ENCODE data around the gene RNF20.

The RNF20 gene

GRCh38 chr9:101533334-101534204, at the start of gene RNF20:
RNF20 (plus strand) TSS chr9:101533853; CDS start chr9:101535424, 1,571 bp downstream.
- Histone ChIP-seq H3K36me3 (ENCODE audit: control insufficient read depth, insufficient read depth, low read length) (no peaks in the 10 kb centered on the region), H2AFZ (peak within 1 kb of the TSS; percentile 71), H3K9me3 (ENCODE audit: control insufficient read depth, low read length) (no peaks in the 10 kb centered on the region), H3K27ac (peak within 1 kb of the TSS; percentile 89), H3K9ac (no peak within 1 kb of the TSS), H3K27me3 (ENCODE audit: control insufficient read depth, insufficient read depth, low read length) (no peaks in the 10 kb centered on the region), H3K4me3 (ENCODE audit: low read depth, low read length) (peak within 1 kb of the TSS; percentile 95), H3K4me2 (ENCODE audit: low read length) (peak within 1 kb of the TSS; percentile 62), H3K79me2 (peaks cover 9% of the 10 kb centered on the region), H3K4me1 (peaks cover 3% of the 10 kb centered on the region)
- TF ChIP-seq CTCF (IDR thresholded peaks at IDR 0.05), result no peak

DNA sequence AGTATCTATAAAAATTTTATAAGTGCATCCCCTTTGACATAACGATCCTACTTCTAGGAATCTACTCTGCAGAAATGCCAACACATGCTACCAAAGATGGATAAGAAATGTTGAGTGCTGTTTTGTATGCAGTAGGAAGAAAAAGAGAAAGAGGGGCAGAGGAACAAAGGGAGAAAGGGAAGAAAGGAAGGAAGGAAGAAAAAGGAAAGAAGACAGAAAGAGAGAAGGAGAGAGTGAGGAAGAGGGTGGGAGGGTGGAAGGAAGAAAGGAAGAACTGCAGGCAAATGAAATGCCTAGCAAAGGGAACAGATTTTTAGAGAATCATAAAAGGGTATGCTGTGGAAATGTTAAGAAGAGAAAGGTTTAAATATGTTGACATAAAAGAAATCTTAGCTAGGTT, 49.6 kb upstream of the RNF20 start:
- Histone ChIP-seq H3K4me1 (peaks cover 3% of the 10 kb centered on the region), H3K36me3 (ENCODE audit: control insufficient read depth, insufficient read depth, low read length) (no peaks in the 10 kb centered on the region), H3K9ac (no peak overlapping the region), H3K4me3 (ENCODE audit: low read depth, low read length) (no peak overlapping the region), H3K9me3 (ENCODE audit: control insufficient read depth, low read length) (no peaks in the 10 kb centered on the region), H3K4me2 (ENCODE audit: low read length) (no peak overlapping the region), H3K27me3 (ENCODE audit: control insufficient read depth, insufficient read depth, low read length) (no peaks in the 10 kb centered on the region), H3K79me2 (no peaks in the 10 kb centered on the region), H2AFZ (no peak overlapping the region), H3K27ac (no peak overlapping the region)
- TF ChIP-seq CTCF (IDR thresholded peaks at IDR 0.05), result no peak

DNA sequence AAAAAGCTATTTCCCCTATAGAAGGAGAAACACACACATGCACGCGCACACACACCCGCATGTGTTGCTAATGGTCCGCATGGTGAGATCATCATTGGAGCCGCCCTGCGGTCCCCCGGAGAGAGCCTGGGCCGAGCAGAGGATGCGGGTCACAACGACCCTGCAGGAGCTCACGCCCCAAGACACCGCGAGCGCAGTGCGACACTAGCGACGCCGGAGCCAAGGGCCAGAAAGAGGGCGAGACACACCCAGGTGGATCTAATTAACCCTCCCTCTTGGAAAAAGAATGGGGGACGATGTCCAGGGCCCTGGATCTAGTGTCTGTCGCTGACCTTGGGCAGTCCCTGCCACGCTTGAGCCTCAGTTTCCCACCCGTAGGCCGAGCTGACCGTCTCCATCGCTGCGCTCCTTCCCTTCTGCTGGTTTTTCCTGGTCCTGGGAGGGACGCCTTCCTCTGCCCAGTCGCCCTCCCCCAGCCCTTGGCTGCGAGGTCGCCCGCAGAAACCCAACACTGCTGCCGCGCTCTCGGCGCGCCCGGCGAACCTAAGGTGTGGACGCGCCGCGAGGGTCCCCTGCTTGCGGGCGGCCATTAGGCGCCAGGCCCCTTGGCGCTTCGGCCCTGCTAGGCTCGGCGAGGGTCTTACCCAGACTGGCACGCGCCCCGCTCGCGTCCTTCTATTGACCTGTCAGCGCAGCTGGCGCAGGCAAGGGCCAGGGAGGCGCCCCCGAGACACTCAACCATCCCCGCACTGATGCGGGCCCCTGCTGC, 47.5 kb upstream of the RNF20 start:
- peak overlapping the region; percentile 91 for H2AFZ ChIP-seq
- H3K4me2 ChIP-seq (ENCODE audit: low read length), result peak overlapping the region; percentile 94
- no peak for TF ChIP-seq CTCF (IDR thresholded peaks at IDR 0.05)
- H3K4me3 ChIP-seq (ENCODE audit: low read depth, low read length), result peak overlapping the region; percentile 67
- no peaks in the 10 kb centered on the region for H3K27me3 ChIP-seq (ENCODE audit: control insufficient read depth, insufficient read depth, low read length)
- peak overlapping the region; percentile 94 for H3K9ac ChIP-seq
- no peaks in the 10 kb centered on the region for H3K36me3 ChIP-seq (ENCODE audit: control insufficient read depth, insufficient read depth, low read length)
- H3K27ac ChIP-seq, result peak overlapping the region; percentile 94
- no peaks in the 10 kb centered on the region for H3K9me3 ChIP-seq (ENCODE audit: control insufficient read depth, low read length)
- H3K4me1 ChIP-seq, result peaks cover 3% of the 10 kb centered on the region
- H3K79me2 ChIP-seq, result no peaks in the 10 kb centered on the region

DNA sequence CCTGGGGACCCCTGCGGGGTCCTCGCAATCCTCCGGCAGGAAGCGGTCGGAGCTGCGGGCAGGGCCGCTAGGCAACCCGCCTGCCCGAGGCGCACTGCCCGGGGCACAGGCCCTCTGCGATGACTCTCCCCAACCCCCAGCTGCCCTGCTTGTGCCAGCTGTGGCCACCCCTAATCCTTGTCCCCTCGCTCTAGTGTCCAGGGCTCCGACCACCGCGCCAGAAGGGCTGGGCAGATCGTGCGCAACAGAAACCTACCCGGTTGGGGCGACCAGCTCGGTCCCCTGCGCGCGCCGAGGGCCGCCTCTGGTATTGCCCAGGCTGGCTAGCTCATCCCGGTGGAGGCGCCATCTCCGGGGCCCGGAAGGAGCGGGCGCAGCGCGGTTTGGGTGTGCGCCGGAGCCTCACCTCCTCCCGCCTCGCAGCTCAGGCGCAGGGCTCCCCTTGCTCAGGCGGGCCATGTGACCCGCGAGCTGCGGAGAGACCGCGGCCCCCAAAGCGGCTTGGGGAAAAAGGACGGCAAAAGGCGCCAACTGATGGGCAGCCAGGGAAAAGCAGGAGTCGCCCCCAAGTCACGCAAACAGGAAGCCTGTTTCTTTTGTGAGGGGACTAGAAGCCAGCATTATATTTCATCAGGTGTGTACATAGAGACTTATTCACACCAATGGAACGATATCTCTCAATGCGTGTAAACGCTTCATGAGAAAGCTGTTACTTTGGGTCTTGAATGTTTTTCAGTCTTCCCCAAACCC, 46.8 kb upstream of the RNF20 start:
- Histone ChIP-seq H3K9ac (peak overlapping the region; percentile 94), H3K4me2 (ENCODE audit: low read length) (peak overlapping the region; percentile 94), H3K79me2 (no peaks in the 10 kb centered on the region), H3K9me3 (ENCODE audit: control insufficient read depth, low read length) (no peaks in the 10 kb centered on the region), H2AFZ (peak overlapping the region; percentile 91), H3K27ac (peak overlapping the region; percentile 94), H3K36me3 (ENCODE audit: control insufficient read depth, insufficient read depth, low read length) (no peaks in the 10 kb centered on the region), H3K4me1 (peaks cover 3% of the 10 kb centered on the region), H3K27me3 (ENCODE audit: control insufficient read depth, insufficient read depth, low read length) (no peaks in the 10 kb centered on the region), H3K4me3 (ENCODE audit: low read depth, low read length) (peak overlapping the region; percentile 67)
- TF ChIP-seq CTCF (IDR thresholded peaks at IDR 0.05), result peak; percentile 45

Data from parathyroid adenoma (tissue), 2 donors.